Erythroblast (primary cell): ENCODE results near the gene CELSR2.

Experiments used
- GATA1 ChIP-seq: IDR thresholded peaks from 2 replicates; pipeline ENCODE4 v1.6.1; 2011; ENCODE audit warnings: low read depth, mild to moderate bottlenecking, control low read depth, low read length, moderate library complexity
- POLR2A ChIP-seq: IDR thresholded peaks from 2 replicates; pipeline ENCODE4 v1.6.1; 2011; ENCODE audit warnings: mild to moderate bottlenecking, low read length

- no peak for TF ChIP-seq POLR2A
- no peak for TF ChIP-seq GATA1
Observed at GRCh38 chr1:109273570-109274288, 24.4 kb downstream of the CELSR2 start.
